LNCAP (cell line): ENCODE results near the gene GNB5.
A peak's percentile ranks its signal among the peaks of the same experiment; 100 is the strongest.

Experiments used
- CTCF ChIP-seq: fragments of 450-650 bp; IDR thresholded peaks from 2 replicates; pipeline ENCODE4 v1.5.1; 2017; ENCODE audit warnings: mild to moderate bottlenecking

Gene GNB5

DNA sequence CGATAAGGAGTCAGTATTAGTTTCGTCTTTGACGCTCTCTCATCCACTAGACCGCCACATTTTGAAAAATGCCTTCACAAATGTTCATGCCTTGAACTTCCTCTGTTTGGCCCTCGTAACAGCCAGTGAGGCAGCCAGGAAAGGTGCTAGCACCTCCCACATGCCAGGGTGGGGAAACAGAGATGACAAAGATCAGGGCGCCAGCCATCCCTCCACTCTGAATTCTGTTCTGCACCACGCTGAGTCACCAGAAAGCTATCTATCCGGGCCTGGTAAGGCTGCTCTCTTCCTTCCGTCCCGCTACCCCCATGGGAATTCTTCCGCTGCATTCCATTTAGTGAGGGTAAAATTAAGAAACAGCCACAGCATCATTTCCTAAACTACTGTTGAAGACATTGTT is 47.3 kb downstream of the GNB5 start:
- no peak for TF ChIP-seq CTCF

- no peak for TF ChIP-seq CTCF
Measured at GRCh38 chr15:52140646-52141045, 50.5 kb downstream of the GNB5 start.

DNA sequence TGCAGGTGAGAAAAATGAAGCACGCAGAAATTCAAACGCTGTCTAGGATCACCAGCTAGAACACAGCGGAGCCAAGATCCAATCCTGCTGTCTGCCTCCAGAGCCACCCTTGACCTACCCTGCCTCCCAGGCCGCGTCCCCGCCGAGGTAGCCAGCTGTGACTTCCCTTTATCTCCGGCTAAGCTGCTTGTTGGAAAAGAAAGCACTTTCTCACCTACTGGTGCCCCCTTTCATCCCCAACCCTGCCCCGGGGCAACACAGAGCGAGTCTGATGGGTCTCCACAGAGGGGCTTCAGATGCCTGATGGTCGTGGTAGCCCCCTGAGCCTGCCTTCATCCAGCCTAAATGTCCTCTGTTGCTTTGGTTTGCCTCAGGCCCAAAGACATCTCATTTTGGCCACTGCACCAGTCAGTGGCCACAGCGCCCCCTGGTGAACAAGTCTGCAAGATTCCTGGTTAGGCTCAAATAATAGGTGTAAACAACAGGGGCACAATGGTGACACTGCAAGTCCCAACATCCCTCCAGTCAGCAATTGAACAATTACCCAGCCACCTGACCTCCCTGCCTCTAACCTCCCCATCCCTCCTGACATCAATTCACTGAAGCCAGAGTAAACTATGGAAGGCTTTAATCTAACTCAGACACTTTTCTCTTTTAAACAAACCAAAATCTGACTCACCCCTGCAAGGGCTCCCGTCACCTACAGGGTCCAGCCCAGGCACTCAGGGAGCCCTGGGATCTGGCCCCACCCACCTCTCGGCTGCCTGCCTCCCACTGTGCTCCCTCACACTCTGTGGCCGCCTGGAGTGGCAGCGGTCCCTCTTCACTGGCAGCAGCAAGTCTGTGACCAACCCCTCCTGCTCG is 51.4 kb downstream of the GNB5 start:
- peak; percentile 81 for TF ChIP-seq CTCF

DNA sequence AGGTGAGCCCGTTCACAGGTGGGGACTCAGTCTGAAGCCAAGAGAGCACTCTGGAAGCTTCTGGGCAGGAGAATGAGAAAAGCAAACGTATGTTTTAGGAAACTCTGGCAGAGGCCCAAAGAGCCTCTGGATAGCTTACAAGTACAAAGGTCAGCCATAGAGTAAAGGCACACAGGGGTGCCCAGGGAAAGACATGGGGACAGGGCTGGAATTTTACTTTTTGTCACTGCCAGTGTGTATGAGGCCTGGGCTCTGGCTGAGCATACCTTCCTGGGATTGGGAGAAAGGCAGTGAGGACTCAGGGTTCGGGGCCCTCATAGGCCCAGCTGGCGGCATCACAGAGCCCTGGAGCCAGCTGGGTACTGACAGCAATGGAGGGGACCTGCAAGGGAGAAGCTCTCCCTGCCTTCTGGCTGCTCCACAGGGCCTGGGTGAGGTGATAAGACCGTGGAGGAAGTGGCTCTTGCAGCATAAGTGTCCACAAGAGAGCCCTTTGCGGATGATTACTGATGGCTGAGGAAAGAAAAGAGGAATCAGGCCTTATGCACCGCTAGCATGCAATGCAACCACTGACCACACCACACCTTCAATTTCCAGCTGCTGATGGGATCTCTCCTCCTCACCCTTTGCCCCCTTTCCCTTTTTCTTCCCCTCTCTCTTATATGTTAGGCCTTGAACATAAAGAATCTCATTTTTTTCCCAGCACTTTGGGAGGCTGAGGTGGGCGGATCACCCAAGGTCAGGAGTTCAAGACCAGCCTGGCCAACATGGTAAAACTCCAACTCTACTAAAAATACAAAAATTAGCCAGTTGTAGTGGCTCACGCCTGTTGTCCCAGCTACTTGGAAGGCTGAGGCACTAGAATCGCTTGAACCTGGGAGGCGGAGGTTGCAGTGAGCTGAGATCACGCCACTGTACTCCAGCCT is 53.5 kb downstream of the GNB5 start:
- no peak for TF ChIP-seq CTCF

- TF ChIP-seq CTCF: no peak
Measured at GRCh38 chr15:52136442-52136980, 54.7 kb downstream of the GNB5 start.

DNA sequence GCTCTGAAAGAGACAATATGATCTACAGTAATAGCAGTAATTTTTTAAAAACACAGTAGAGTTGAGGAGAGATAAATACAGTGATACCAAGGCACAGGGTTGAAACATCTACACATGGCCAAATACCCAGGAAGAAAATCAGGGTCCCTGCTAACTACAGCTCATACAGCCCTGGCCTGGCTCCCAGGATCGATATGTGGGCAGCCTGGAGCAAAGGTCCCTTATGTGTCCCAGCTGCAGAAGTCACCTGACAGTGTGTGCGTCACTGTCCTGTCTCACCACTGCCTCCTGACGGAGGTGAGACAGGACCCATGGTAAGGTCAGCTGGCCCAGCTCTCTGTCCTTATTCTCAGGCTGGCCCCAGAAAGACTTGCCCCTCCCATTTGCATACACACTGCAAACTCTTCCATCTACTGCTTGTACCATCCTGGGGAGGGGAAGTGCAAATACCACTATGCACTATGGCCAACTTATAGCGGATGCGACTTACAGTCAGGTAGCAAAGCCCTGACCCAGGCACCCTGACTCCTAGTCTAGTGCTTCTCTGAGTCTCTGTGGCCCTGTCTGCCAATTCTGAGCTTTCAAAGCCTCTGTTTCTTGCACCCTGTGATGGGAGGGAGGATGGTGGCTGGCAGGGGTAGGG is 56.6 kb downstream of the GNB5 start:
- no peak for TF ChIP-seq CTCF
